ENCODE results near the gene DGKD.

The DGKD gene

DNA sequence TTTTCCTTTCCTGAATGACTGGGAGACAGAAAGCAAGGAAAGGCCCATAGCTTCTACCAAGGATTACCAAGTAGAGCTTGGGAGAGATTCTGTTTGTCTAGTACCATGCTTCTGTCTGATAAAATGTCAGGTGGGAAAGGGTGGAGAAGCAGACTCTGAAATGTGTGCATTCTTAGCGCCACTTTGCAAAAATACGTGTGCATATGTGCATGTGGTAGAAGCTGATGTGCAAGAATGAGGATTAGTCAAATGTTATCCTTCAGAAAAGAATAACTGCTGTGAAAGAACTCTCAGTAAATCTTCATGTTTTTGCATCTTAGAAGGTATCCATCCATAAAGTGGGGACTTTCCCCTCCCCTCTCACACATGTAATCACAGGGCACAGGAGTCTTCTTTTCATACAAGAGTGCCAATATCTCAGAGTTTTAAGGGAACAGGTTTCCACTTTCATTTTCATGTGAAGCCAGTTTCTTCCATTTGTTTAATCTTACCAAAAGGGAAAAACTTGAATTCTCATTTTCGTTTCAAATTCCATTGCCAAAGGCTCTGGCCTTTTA is 15.4 kb upstream of the DGKD start:
- no peak for DNase-seq (ENCODE audit: low read depth)

- DNase-seq (ENCODE audit: low read depth): no peak
These were observed 14.9 kb upstream of the DGKD start for GRCh38 chr2:233339427-233339826.

GRCh38 chr2:233341296-233341695 is 13.0 kb upstream of the DGKD start:
- DNase-seq (ENCODE audit: low read depth): no peak

GRCh38 chr2:233342301-233342700 is 12.0 kb upstream of the DGKD start:
- DNase-seq (ENCODE audit: low read depth): no peak

GRCh38 chr2:233343171-233343705 is 11.1 kb upstream of the DGKD start:
- no peak for DNase-seq (ENCODE audit: low read depth)

DNA sequence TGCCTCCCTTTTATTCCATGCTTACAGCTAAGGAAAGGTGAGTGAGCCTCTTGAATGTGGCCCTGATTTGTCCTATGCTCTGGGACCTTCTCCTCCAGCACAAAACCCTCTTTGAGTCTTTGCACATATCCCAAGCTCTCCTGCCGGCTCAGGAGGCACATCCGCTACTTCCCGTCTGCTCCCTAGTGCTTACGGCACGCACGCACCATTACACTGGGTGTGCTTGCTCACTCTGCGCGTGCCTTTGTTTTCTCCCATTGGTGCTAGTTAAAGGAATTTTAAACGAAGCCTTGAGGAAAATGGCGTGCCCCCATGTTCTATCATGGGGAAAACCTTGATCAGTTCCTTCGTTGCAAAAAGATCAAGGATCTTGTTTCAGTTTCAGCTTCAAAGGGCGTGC is 7.9 kb upstream of the DGKD start:
- DNase-seq (ENCODE audit: low read depth): no peak

- no peak for DNase-seq (ENCODE audit: low read depth)
These were observed 7.4 kb upstream of the DGKD start for GRCh38 chr2:233346930-233347329.

- no peak for DNase-seq (ENCODE audit: low read depth)
These were observed 5.0 kb upstream of the DGKD start for GRCh38 chr2:233349005-233349998.

GRCh38 chr2:233350708-233351107 is 3.6 kb upstream of the DGKD start:
- DNase-seq (ENCODE audit: low read depth): no peak

- no peak for DNase-seq (ENCODE audit: low read depth)
These were observed 2.9 kb upstream of the DGKD start for GRCh38 chr2:233351423-233351822.

GRCh38 chr2:233352141-233352842 is 2.0 kb upstream of the DGKD start:
- no peak for DNase-seq (ENCODE audit: low read depth)

DNA sequence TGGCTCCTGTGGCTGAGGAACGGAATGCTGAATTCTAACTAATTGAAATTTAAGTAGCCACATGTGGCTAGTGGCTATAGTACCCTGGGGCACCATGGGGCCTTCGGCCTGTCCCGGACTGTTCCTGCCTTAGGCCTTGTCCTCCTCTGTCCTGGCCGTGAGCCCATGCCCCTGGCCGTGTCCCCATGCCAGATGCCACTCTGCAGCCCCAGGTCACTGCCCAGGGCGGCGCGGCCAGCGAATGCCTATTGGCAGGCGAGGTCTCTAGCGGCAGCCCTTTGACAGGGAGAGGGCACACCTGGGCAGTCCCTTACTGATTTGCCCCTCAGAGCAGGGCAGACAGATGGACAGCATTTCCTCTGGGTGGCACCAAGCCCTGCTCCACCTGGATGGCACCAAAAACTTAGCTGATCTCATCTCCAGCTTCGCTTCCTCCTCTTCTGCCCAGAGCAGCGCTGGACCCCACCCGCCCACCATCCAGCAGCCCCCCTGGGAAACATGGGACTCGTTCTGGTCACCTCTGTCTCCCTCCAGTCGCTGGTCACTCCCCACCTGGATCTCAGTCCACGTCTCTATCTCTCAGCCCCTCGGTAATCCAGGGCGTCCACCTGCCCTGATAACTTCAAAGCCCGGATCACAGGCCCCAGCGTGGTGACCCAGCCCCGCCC is 1.1 kb upstream of the DGKD start:
- DNase-seq (ENCODE audit: low read depth): no peak

- DNase-seq (ENCODE audit: low read depth): no peak
These were observed 218 bp downstream of the DGKD start for GRCh38 chr2:233354500-233354924.

DNA sequence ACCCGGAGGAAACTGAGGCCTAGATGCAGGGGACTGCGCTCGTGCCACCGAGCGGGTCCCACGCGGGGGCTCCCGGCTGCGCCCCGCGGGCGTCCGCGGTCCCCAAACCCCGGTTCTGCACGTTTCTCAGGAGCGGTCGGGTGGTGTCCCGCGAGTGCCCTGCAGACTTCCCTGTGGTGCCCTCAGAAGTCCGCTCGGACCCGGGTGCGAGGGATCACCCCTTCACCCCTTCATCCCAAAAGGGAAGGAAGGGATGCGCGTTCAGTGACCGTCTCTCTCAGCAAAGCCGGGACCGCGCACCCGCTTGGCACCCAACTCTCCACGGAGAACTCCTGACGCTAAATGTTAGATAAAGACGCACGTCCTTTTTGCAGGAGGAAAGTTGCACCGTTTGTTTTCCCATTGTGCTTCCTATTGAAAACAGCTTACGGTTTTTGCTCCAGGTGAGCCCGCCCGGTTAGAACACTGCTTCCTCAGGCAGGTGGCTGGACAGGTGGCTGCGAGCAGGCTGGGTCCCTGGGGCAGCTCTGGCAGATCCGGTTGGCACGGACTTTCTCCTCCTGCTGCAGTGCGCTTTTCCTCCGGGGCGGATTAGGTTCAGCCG is 779 bp downstream of the DGKD start:
- DNase-seq (ENCODE audit: low read depth): no peak

- DNase-seq (ENCODE audit: low read depth): no peak
These were observed 1.6 kb downstream of the DGKD start for GRCh38 chr2:233355916-233356315.

- no peak for DNase-seq (ENCODE audit: low read depth)
These were observed 2.4 kb downstream of the DGKD start for GRCh38 chr2:233356546-233357308.

GRCh38 chr2:233358335-233358734 is 4.0 kb downstream of the DGKD start:
- DNase-seq (ENCODE audit: low read depth): no peak

GRCh38 chr2:233358947-233359346 is 4.7 kb downstream of the DGKD start:
- DNase-seq (ENCODE audit: low read depth): no peak

DNA sequence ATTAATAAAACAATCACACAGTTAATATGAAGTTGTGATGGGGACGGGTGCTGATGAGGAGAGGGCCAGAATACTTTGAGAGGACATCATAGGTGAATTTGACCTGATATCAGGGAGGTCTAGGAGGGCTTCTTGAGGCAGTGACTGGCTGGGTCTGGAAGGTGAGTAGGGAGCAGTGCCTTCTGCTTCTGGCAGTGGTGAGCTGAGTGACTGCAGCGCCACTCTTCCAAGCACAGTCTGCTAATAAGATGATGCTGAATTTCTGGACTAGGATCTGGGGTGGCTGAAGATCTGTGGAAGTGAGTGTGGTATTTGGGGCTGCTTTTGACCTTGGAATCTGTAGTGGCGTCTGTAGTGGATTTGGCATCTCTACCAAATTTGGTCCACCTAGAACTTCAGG is 5.5 kb downstream of the DGKD start:
- DNase-seq (ENCODE audit: low read depth): no peak

DNA sequence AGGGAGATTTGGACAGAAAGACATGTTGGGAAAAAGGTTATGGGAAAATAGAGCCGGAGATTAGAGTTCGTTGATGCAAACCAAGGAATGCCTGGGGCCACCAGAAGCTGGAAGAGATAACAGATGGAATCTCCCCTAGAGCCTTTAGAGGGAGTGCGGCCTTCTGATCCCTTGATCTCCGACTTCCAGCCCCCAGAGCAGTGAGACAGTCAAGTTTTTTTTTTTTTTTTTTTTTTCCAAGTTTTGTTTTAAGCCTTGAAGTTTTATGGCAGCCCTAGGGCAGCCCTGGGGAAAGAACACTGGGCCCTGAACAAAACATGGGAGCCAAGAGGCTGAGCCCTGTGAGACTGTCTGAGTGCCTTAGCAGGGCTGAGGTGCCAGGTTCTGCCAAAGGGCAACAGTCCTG is 6.5 kb downstream of the DGKD start:
- no peak for DNase-seq (ENCODE audit: low read depth)

DNA sequence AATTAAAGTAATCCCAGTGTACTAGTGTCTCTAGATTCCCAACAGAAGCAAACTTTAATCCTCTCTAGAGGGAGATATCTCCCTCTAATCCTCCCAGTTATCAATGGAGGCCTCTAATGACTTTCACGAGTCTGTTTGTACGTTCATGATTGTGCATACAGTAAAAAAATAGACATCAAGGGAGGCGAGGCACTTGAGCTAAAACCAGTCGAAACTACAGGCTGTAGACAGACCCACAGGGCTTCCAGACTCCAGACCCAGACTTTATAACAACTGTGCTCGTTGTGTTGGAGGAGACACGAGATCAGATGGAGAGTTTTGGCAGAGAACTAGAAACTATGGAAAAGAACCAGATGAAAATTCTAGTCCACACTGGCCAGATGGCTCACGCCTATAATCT is 7.0 kb downstream of the DGKD start:
- DNase-seq (ENCODE audit: low read depth): no peak
